Astrocyte of the cerebellum (primary cell): ENCODE data around the gene CLEC19A.
A peak's percentile ranks its signal among the peaks of the same experiment; 100 is the strongest.

Experiments used
- DNase-seq: peaks from one replicate; pipeline ENCODE4 v3.0.0-alpha.2; 2011; ENCODE audit warnings: low read depth
- H3K4me3 ChIP-seq: 2 replicates; pipeline ENCODE4 v1.5.1; 2011; ENCODE audit warnings: mild to moderate bottlenecking, low read depth, low read length, moderate library complexity
- CTCF ChIP-seq: IDR thresholded peaks from 2 replicates; pipeline ENCODE4 v1.5.1; 2012; ENCODE audit warnings: low read length, low read depth, moderate library complexity, mild to moderate bottlenecking; ENCODE audit errors: missing control alignments
- in situ Hi-C: cut with HindIII; loops from 2 replicates; pipeline ENCODE4 v1.10.0; 2017; ENCODE audit warnings: low sequenced_read_pairs

The CLEC19A gene

GRCh38 chr16:19323596-19323995 is 38.1 kb downstream of the CLEC19A start:
- no peak for TF ChIP-seq CTCF
- no peak for DNase-seq
- no peak overlapping the region for H3K4me3 ChIP-seq
- in situ Hi-C loops, result no loop called here

DNA sequence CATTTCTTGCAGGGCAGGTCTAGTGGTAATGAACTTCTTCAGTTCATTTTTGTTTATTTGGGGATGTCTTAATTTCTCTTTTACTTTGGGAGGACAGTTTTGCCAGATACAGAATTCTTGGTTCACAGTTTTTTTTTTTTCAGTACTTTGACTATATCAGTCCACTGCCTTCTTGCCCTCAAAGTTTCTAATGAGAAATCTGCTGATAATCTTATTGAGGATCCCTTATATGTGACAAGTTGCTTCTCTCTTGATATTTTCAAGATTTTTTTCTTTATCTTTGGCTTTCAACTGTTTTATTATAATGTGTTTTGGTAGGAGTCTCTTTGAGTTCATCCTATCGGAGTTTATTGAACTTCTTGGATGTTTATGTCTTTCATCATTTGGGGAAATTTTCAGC is 42.8 kb downstream of the CLEC19A start:
- no peak overlapping the region for H3K4me3 ChIP-seq
- TF ChIP-seq CTCF, result no peak
- no peak for DNase-seq
- in situ Hi-C loops, result no loop called here

DNA sequence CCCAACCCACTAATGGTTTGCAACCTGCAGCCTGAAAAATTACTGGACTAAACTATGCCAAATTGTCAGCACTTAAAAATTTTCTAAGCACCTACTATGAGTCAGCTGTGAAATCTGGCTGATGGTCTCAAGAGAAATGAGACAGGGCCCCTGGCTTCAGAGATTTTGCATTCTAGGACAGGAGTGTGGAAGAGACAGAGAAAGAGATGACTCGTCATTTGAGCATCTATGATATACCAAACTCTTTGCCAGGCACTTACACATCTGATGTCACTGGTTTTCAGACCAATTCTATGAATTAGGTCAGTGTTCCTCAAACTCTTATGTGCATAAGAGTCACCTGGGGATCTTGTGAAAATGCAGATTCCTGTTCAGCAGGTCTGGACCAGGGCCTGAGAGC is 44.4 kb downstream of the CLEC19A start:
- no peak for DNase-seq
- TF ChIP-seq CTCF, result no peak
- in situ Hi-C loops, result no loop called here
- H3K4me3 ChIP-seq, result no peak overlapping the region

- in situ Hi-C loops, result no loop called here
- H3K4me3 ChIP-seq, result no peak overlapping the region
- peak; percentile 68 for DNase-seq
- TF ChIP-seq CTCF, result peak; percentile 22
These were observed 45.4 kb downstream of the CLEC19A start for GRCh38 chr16:19330841-19331397.

DNA sequence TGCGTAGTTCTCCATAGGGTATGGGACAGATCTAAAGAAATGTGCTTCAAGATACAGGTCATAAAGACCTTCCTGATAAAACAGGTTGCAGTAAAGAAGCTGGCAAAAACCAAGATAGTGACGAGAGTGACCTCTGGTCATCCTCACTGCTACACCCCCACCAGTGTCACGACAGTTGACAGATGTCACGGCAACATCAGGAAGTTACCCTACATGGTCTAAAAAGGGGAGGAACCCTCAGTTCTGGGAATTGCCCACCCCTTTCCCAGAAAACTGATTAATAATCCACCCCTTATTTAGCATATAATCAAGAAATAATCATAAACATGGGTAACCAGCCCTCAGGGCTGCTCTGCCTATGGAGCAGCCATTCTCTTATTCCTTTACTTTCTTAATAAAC is 46.3 kb downstream of the CLEC19A start:
- in situ Hi-C loops, result no loop called here
- H3K4me3 ChIP-seq, result no peak overlapping the region
- no peak for DNase-seq
- no peak for TF ChIP-seq CTCF

DNA sequence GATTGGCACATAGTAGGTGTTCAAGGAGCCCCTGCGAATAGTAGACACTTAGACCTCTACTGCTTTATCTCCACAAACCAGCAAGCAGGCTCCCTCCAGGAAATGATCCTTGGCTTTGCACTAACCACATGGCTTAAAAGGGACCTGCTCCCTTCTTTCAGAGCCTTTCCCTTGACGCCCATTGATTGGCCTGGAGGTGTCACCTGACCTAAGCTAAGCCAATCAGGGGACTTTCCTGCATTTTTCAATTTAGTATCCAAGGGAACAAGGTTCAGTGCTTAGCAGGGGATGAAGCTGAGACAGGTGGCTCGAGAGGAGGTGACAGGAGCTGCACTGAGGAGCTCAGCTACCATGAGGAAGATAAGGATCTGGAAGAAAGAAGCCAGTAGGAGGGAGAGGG is 52.8 kb downstream of the CLEC19A start:
- TF ChIP-seq CTCF, result no peak
- in situ Hi-C loops, result no loop called here
- H3K4me3 ChIP-seq, result no peak overlapping the region
- no peak for DNase-seq
